Measurements from ENCODE around the gene FAM72B.
"Not testable (repeated sequence)": the region's sequence is repeated elsewhere in the genome, so short reads cannot be mapped to it uniquely, and the experiment has no call there.

- not testable (repeated sequence) for TF ChIP-seq POLR2AphosphoS5, CTCF, POLR2A (IDR thresholded peaks at IDR 0.05)
These were observed 273 bp downstream of the FAM72B start for GRCh38 chr1:121183867-121184266.
